B cell (primary cell): ENCODE data around the gene GLG1. TPM values are rescaled to one million over a fixed set of nuclear protein-coding genes. Genes with fewer than 3 reads are reported as not detected.
A peak's percentile ranks its signal among the peaks of the same experiment; 100 is the strongest.

ENCODE experiments used
- ATAC-seq: fragments of 200-7000 bp; cut with Tn5 transposase; one replicate; pipeline ENCODE4 v1.10.0; 2021; ENCODE audit warnings: low read depth, mild to moderate bottlenecking, moderate number of reproducible peaks, moderate library complexity
- CTCF ChIA-PET: fragments of 350-600 bp; sonication (Branson Sonifier 250); formaldehyde crosslinking; loops from one replicate; lab custom pipeline; 2021; ENCODE audit warnings: antibody characterized with exemption, inconsistent platforms; lab: Charles Lee
- POLR2A ChIA-PET: fragments of 350-600 bp; sonication (Branson Sonifier 250); formaldehyde crosslinking; loops from one replicate; lab custom pipeline; 2021; ENCODE audit warnings: antibody characterized with exemption; lab: Charles Lee
- DNase-seq: peaks from one replicate; pipeline ENCODE4 v3.0.0; 2013
- H2AFZ ChIP-seq: 2 replicates; pipeline ENCODE4 v1.6.1; 2012; ENCODE audit warnings: mild to moderate bottlenecking, low read depth, low read length; ENCODE audit not compliant: insufficient read depth, poor library complexity, severe bottlenecking
- H3K27ac ChIP-seq, 2 donors: 1 replicate in 1 of 2; 2 replicates in 1 of 2; pipeline ENCODE4 v1.5.1; 2012 to 2013; ENCODE audit warnings: low read length in 2 of 2, mild to moderate bottlenecking in 2 of 2, moderate library complexity in 1 of 2
- H3K27me3 ChIP-seq, 4 experiments: fragments of 200-600 bp in 1 of 4; sonication (generic) in 1 of 4; replicated peaks in 1 of 4; 1 replicate in 2 of 4; 2 replicates in 2 of 4; pipeline versions ENCODE4 v1.6.1 to v1.7.0; 2013 to 2016; ENCODE audit warnings: low read length in 3 of 4, mild to moderate bottlenecking in 2 of 4, mixed read lengths in 1 of 4, moderate library complexity in 1 of 4; ENCODE audit not compliant: insufficient read depth in 4 of 4, control insufficient read depth in 3 of 4; ENCODE audit errors: control extremely low read depth in 1 of 4
- H3K36me3 ChIP-seq, 2 experiments: replicated peaks in 1 of 2; 1 replicate in 1 of 2; 2 replicates in 1 of 2; pipeline versions ENCODE4 v1.6.1 to v1.7.1; 2013; ENCODE audit warnings: low read length in 1 of 2; ENCODE audit not compliant: insufficient read depth in 2 of 2, control insufficient read depth in 1 of 2; ENCODE audit errors: control extremely low read depth in 1 of 2, extremely low read depth in 1 of 2
- H3K4me1 ChIP-seq, 2 donors: fragments of 200-600 bp in 1 of 2; sonication (generic) in 1 of 2; 1 replicate in 1 of 2; 2 replicates in 1 of 2; pipeline versions ENCODE4 v1.5.1 to v1.6.1; 2013 to 2017; ENCODE audit warnings: low read length in 2 of 2; ENCODE audit not compliant: control insufficient read depth in 2 of 2, insufficient read depth in 2 of 2
- H3K4me2 ChIP-seq: replicated peaks from 2 replicates; pipeline ENCODE3; 2012; ENCODE audit warnings: mild to moderate bottlenecking, low read depth, low read length; ENCODE audit not compliant: poor library complexity, severe bottlenecking
- H3K4me3 ChIP-seq, 5 experiments: fragments of 200-600 bp in 1 of 5; sonication (generic) in 1 of 5; 1 replicate in 3 of 5; 2 replicates in 2 of 5; pipeline versions ENCODE4 v1.5.1 to v1.7.0; 2011 to 2016; ENCODE audit warnings: low read length in 4 of 5, mild to moderate bottlenecking in 4 of 5, low read depth in 2 of 5, control low read depth in 1 of 5, moderate library complexity in 1 of 5; ENCODE audit not compliant: insufficient read depth in 1 of 5; ENCODE audit errors: control extremely low read depth in 1 of 5, extremely low read depth in 1 of 5
- H3K79me2 ChIP-seq: fragments of 200-600 bp; sonication (generic); one replicate; pipeline ENCODE4 v1.6.0; 2016; ENCODE audit warnings: low read length; ENCODE audit not compliant: control insufficient read depth, insufficient read depth
- H3K9ac ChIP-seq: fragments of 200-600 bp; sonication (generic); 2 replicates; pipeline ENCODE4 v1.6.1; 2017; ENCODE audit warnings: mild to moderate bottlenecking, low read length, moderate library complexity
- H3K9me3 ChIP-seq, 3 donors: one replicate each; pipeline versions ENCODE4 v1.6.1 to v1.7.1; 2013; ENCODE audit warnings: low read length in 2 of 3; ENCODE audit not compliant: control insufficient read depth in 2 of 3, insufficient read depth in 1 of 3; ENCODE audit errors: control extremely low read depth in 1 of 3
- H4K20me1 ChIP-seq: 2 replicates; pipeline ENCODE4 v1.6.0; 2012; ENCODE audit warnings: mild to moderate bottlenecking, low read length; ENCODE audit not compliant: insufficient read depth, control insufficient read depth, poor library complexity, severe bottlenecking
- H3K27ac Mint-ChIP-seq: one replicate; pipeline ENCODE4 v1.8.0; 2021; ENCODE audit warnings: mixed read lengths
- H3K27me3 Mint-ChIP-seq: one replicate; pipeline ENCODE4 v1.8.0; 2021; ENCODE audit warnings: mixed read lengths
- H3K4me1 Mint-ChIP-seq: one replicate; pipeline ENCODE4 v1.8.0; 2021; ENCODE audit warnings: mixed read lengths
- H3K4me3 Mint-ChIP-seq: one replicate; pipeline ENCODE4 v1.8.0; 2021; ENCODE audit warnings: mixed read lengths
- H3K9me3 Mint-ChIP-seq: one replicate; pipeline ENCODE4 v1.8.0; 2022; ENCODE audit warnings: mixed read lengths; ENCODE audit not compliant: insufficient read depth
- EZH2 ChIP-seq: IDR thresholded peaks from 2 replicates; pipeline ENCODE4 v1.6.1; 2012; ENCODE audit warnings: borderline replicate concordance, low read depth, mild to moderate bottlenecking, moderate library complexity, low read length; ENCODE audit not compliant: insufficient read depth, poor library complexity, severe bottlenecking
- WGBS: methylation state at CpG from one replicate; pipeline ENCODE4 v1.1.5; 2013; ENCODE audit warnings: missing lambda C conversion rate; ENCODE audit not compliant: insufficient coverage; 5-methylcytosine and 5-hydroxymethylcytosine counted together
- intact Hi-C: fragments of 100-400 bp; cut with micrococcal nuclease; formaldehyde crosslinking; loops from one replicate; pipeline ENCODE4 v1.10.0; 2022
- polyA plus RNA-seq: library from polyadenylated mRNA; depleted of rRNA; stranded (reverse); fragments of >200 nt; gene quantifications from 2 replicates; pipeline ENCODE4 v1.2.3, GENCODE V29; 2012
- total RNA-seq, 2 donors: library from RNA; stranded (reverse); fragments of 120-200 nt in 1 of 2; gene quantifications; 1 replicate in 1 of 2; 2 replicates in 1 of 2; pipeline versions ENCODE4 v1.2.3 to v1.2.4, GENCODE V29; 2013 to 2022
- TF ChIP-seq, protein P1 (sequence below): fragments of 200-600 bp; IDR thresholded peaks from one replicate; pipeline ENCODE4 v1.8.0; 2022; ENCODE audit warnings: antibody characterized with exemption, mild to moderate bottlenecking

GLG1 gene
- total and polyA plus RNA-seq, 2 donors (not counting 1 experiment from before 2014, with no cell fraction given), result 28.3 to 114 TPM

DNA sequence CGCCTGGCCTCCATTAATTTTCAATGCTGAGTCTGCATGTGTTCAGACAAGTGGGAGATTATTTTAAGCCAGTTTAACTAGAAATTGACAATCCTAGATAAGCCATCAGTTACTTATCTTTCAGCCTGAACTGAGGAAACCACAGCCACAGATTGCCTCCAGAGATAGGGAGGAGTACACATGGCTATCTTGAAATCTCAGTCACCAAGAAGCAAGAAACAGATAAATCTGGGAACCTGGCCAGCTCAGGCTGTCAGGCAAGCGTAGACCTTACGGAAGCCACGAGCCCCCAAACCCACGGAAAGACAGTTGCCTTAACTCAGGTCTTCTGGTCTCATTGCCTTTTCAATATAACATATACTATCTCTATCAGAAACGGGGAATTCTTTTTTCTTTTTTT lies 2.0 kb upstream of the GLG1 start:
- Histone ChIP-seq H4K20me1 (no peaks in the 10 kb centered on the region), H3K9ac (no peak overlapping the region), H2AFZ (no peak overlapping the region), H3K36me3 (no peaks in the 10 kb centered on the region), H3K9me3 (no peaks in the 10 kb centered on the region), H3K4me2 (no peak overlapping the region), H3K27ac (no peak overlapping the region), H3K4me3 (no peak overlapping the region), H3K79me2 (peaks cover 36% of the 10 kb centered on the region), H3K4me1 (peaks cover 23% of the 10 kb centered on the region in 2 donors), H3K27me3 (no peaks in the 10 kb centered on the region)
- Mint-ChIP-seq H3K27ac (no peak overlapping the region), H3K4me1 (peaks cover 26% of the 10 kb centered on the region), H3K4me3 (no peak overlapping the region), H3K27me3 (no peaks in the 10 kb centered on the region), H3K9me3 (no peaks in the 10 kb centered on the region)
- ATAC-seq, result no peak
- intact Hi-C loops, result no loop called here
- no peak for TF ChIP-seq EZH2
- POLR2A ChIA-PET, result no interaction called here
- CTCF ChIA-PET, result no interaction called here
- WGBS, result 55% methylated on average over 5 of the region's 6 CpGs
- no peak for DNase-seq

DNA sequence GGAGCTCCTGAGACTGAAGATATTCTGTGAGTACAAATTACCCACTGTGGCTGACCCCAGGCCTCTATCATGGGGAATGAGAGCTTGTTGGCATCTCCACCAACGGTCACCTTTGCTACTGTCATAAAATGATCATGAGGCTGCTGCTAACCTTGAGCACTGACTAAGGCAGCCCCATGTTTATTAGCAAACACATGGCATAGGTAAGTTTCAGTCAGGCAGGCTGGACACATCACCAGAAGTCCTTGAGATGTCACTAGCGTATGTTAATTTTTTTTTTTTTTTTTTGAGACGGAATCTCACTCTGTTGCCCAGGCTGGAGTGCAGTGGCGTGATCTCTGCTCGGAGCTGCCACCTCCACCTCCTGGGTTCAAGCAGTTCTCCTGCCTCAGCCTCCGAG lies 1.5 kb upstream of the GLG1 start:
- Mint-ChIP-seq H3K4me3 (peak overlapping the region; percentile 90), H3K9me3 (no peaks in the 10 kb centered on the region), H3K4me1 (peaks cover 32% of the 10 kb centered on the region), H3K27ac (no peak overlapping the region), H3K27me3 (no peaks in the 10 kb centered on the region)
- no peak for TF ChIP-seq EZH2
- TF ChIP-seq, protein P1, sequence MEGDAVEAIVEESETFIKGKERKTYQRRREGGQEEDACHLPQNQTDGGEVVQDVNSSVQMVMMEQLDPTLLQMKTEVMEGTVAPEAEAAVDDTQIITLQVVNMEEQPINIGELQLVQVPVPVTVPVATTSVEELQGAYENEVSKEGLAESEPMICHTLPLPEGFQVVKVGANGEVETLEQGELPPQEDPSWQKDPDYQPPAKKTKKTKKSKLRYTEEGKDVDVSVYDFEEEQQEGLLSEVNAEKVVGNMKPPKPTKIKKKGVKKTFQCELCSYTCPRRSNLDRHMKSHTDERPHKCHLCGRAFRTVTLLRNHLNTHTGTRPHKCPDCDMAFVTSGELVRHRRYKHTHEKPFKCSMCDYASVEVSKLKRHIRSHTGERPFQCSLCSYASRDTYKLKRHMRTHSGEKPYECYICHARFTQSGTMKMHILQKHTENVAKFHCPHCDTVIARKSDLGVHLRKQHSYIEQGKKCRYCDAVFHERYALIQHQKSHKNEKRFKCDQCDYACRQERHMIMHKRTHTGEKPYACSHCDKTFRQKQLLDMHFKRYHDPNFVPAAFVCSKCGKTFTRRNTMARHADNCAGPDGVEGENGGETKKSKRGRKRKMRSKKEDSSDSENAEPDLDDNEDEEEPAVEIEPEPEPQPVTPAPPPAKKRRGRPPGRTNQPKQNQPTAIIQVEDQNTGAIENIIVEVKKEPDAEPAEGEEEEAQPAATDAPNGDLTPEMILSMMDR, result no peak
- no peak for ATAC-seq
- no peak for DNase-seq
- Histone ChIP-seq H3K79me2 (peaks cover 42% of the 10 kb centered on the region), H3K9me3 (no peaks in the 10 kb centered on the region), H3K27ac (no peak overlapping the region), H3K36me3 (no peaks in the 10 kb centered on the region), H3K4me1 (peaks cover 25% of the 10 kb centered on the region in 2 donors), H3K4me2 (no peak overlapping the region), H3K4me3 (no peak overlapping the region), H2AFZ (peak overlapping the region; percentile 96), H3K27me3 (no peaks in the 10 kb centered on the region), H3K9ac (no peak overlapping the region), H4K20me1 (no peaks in the 10 kb centered on the region)
- POLR2A ChIA-PET, result interaction anchor here (0.6 to 0.7 kb wide), 2 partner anchors 315 to 487 kb away, joined by 3 to 6 read pairs; no protein-coding TSS in a partner anchor
- CTCF ChIA-PET, result interaction anchor here (1.4 kb wide), 1 partner anchor 22 kb away, joined by 3 read pairs; no protein-coding TSS in a partner anchor
- 73% methylated on average over 4 of the region's 6 CpGs for WGBS
- intact Hi-C loops, result no loop called here
